Endodermal cell (in vitro differentiated cells): Measurements from ENCODE around the gene SECISBP2L. TPM values are rescaled to one million over a fixed set of nuclear protein-coding genes. Genes with fewer than 3 reads are reported as not detected.
A peak's percentile ranks its signal among the peaks of the same experiment; 100 is the strongest.

Experiments used
- DNase-seq: peaks from one replicate; pipeline ENCODE4 v3.0.0-alpha.2; 2017
- H3K27ac ChIP-seq: 2 replicates; pipeline ENCODE4 v1.5.1; 2013; ENCODE audit warnings: mild to moderate bottlenecking, low read depth, low read length, moderate library complexity
- H3K27me3 ChIP-seq: 2 replicates; pipeline ENCODE4 v1.6.1; 2013; ENCODE audit warnings: mild to moderate bottlenecking, low read length, moderate library complexity; ENCODE audit not compliant: insufficient read depth, control insufficient read depth, poor library complexity, severe bottlenecking
- H3K36me3 ChIP-seq: 2 replicates; pipeline ENCODE4 v1.7.0; 2013; ENCODE audit warnings: mild to moderate bottlenecking, low read length, moderate library complexity; ENCODE audit not compliant: control insufficient read depth, insufficient read depth
- H3K4me1 ChIP-seq: one replicate; pipeline ENCODE4 v1.7.0; 2013; ENCODE audit warnings: low read length; ENCODE audit not compliant: control insufficient read depth, insufficient read depth
- H3K4me3 ChIP-seq: 2 replicates; pipeline ENCODE4 v1.5.1; 2013; ENCODE audit warnings: mild to moderate bottlenecking, low read length, moderate library complexity
- H3K9ac ChIP-seq: 2 replicates; pipeline ENCODE4 v1.6.1; 2013; ENCODE audit warnings: mild to moderate bottlenecking, low read length, moderate library complexity; ENCODE audit not compliant: poor library complexity, severe bottlenecking; ENCODE audit errors: extremely low read depth
- H3K9me3 ChIP-seq: 2 replicates; pipeline ENCODE4 v1.6.1; 2013; ENCODE audit warnings: mild to moderate bottlenecking, low read length, moderate library complexity; ENCODE audit not compliant: control insufficient read depth
- H3K27ac Mint-ChIP-seq: 2 replicates; pipeline ENCODE4 v1.8.0; 2020; ENCODE audit warnings: mixed read lengths
- H3K27me3 Mint-ChIP-seq: 2 replicates; pipeline ENCODE4 v1.8.0; 2021; ENCODE audit warnings: mild to moderate bottlenecking, mixed read lengths; ENCODE audit not compliant: insufficient read depth
- H3K36me3 Mint-ChIP-seq: 2 replicates; pipeline ENCODE4 v1.8.0; 2020; ENCODE audit warnings: low read depth, mixed read lengths
- H3K4me1 Mint-ChIP-seq: 2 replicates; pipeline ENCODE4 v1.8.0; 2020; ENCODE audit warnings: mixed read lengths
- H3K4me3 Mint-ChIP-seq: 2 replicates; pipeline ENCODE4 v1.8.0; 2020; ENCODE audit warnings: mild to moderate bottlenecking, moderate library complexity, mixed read lengths
- H3K9me3 Mint-ChIP-seq: 2 replicates; pipeline ENCODE4 v1.8.0; 2020; ENCODE audit warnings: mild to moderate bottlenecking, mixed read lengths
- CTCF ChIP-seq: fragments of 200-600 bp; sonication (generic); conservative IDR thresholded peaks from 2 replicates; pipeline ENCODE4 v1.5.0; 2021; ENCODE audit warnings: antibody characterized with exemption, mild to moderate bottlenecking
- WGBS, 2 experiments: methylation state at CpG; one replicate each; pipeline versions ENCODE4 v1.1.5 to v1.1.7; 2013; ENCODE audit warnings: missing lambda C conversion rate in 2 of 2, mixed read lengths in 1 of 2; ENCODE audit not compliant: insufficient coverage in 1 of 2, insufficient read length in 1 of 2; 5-methylcytosine and 5-hydroxymethylcytosine counted together
- total RNA-seq, 2 donors: library from RNA; stranded (reverse); fragmentation: NEBNext Ultra II Directional in 1 of 2; extraction: Animal tissue kit (Norgen Biotek cat#: 25700) in 1 of 2; gene quantifications; 2 replicates in 1 of 2; 3 replicates in 1 of 2; pipeline ENCODE4 v1.2.1, GENCODE V29; 2021

The SECISBP2L gene
- total RNA-seq, 2 donors from 2014 or later, result 49.4 to 51.0 TPM

- TF ChIP-seq CTCF, result no peak
- Histone ChIP-seq H3K36me3 (peaks cover 39% of the 10 kb centered on the region), H3K27ac (no peak overlapping the region), H3K27me3 (no peaks in the 10 kb centered on the region), H3K4me3 (no peak overlapping the region), H3K9me3 (peaks cover 4% of the 10 kb centered on the region), H3K9ac (no peak overlapping the region), H3K4me1 (peaks cover 7% of the 10 kb centered on the region)
- H3K27ac Mint-ChIP-seq, result no peak overlapping the region
- peaks cover 29% of the 10 kb centered on the region for H3K36me3 Mint-ChIP-seq
- no peak overlapping the region for H3K4me3 Mint-ChIP-seq
- no peaks in the 10 kb centered on the region for H3K27me3 Mint-ChIP-seq
- H3K9me3 Mint-ChIP-seq, result no peaks in the 10 kb centered on the region
- peaks cover 13% of the 10 kb centered on the region for H3K4me1 Mint-ChIP-seq
- DNase-seq, result no peak
These were observed 8.7 kb downstream of the SECISBP2L start for GRCh38 chr15:49037546-49037940.

DNA sequence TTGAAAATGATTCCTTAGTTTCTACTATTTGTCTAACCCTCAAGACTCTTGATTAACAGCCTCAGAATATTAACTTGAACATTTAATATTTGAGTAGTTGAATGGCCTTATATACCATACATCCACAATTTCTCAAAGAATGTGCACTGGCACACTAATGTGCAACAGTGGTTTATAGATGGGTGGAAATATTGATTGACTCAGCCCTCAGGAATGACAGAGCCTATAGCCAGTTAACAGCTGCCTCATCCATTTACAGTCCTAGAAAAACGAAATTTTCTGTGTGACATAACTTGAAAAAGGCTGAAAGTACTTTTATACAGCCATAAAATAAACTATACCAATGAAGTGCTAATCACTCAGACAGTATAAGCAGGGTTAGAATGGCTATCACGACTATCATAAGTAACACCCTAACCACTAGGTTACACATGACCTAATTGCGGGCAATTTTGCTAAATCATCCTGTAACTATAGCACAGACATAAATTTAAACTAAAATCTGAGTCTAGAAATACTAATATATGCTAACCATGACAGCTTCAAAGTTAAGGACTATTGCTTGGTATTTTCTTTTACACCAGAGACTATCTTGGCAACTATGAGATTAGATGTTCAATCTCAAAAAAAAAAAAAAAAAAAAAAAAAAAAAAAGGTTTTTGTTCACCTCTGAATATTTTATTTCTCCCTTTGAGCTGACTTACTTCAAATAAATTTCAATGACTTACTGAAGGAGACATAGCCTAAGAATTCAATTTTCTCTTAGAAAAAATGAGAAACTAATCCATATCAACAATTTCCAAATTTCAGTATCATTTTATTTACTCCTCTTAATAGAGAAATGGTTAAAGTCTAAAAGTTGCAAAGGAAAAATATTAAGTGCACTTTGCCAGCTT, 9.3 kb downstream of the SECISBP2L start:
- Mint-ChIP-seq H3K36me3 (peaks cover 26% of the 10 kb centered on the region), H3K4me3 (no peak overlapping the region), H3K27me3 (no peaks in the 10 kb centered on the region), H3K27ac (no peak overlapping the region), H3K4me1 (peaks cover 13% of the 10 kb centered on the region), H3K9me3 (no peaks in the 10 kb centered on the region)
- no peak for TF ChIP-seq CTCF
- Histone ChIP-seq H3K4me3 (no peak overlapping the region), H3K9me3 (no peaks in the 10 kb centered on the region), H3K27me3 (no peaks in the 10 kb centered on the region), H3K9ac (no peak overlapping the region), H3K4me1 (peaks cover 7% of the 10 kb centered on the region), H3K27ac (no peak overlapping the region), H3K36me3 (peaks cover 39% of the 10 kb centered on the region)
- 96% methylated on average over 3 of the region's 3 CpGs; no CpG with 5 or more reads in 1 of the 2 experiments for WGBS, 2 experiments
- no peak for DNase-seq

GRCh38 chr15:49035825-49036224, 10.4 kb downstream of the SECISBP2L start:
- no peak for DNase-seq
- H3K4me1 ChIP-seq, result peaks cover 7% of the 10 kb centered on the region
- H3K9me3 ChIP-seq, result no peaks in the 10 kb centered on the region
- no peaks in the 10 kb centered on the region for H3K9me3 Mint-ChIP-seq
- H3K27ac ChIP-seq, result no peak overlapping the region
- no peak overlapping the region for H3K9ac ChIP-seq
- peaks cover 46% of the 10 kb centered on the region for H3K36me3 ChIP-seq
- WGBS, 2 experiments, result 96 to 100% methylated on average over 1 to 2 of the region's 2 CpGs
- H3K4me3 ChIP-seq, result no peak overlapping the region
- peaks cover 18% of the 10 kb centered on the region for H3K36me3 Mint-ChIP-seq
- TF ChIP-seq CTCF, result no peak
- peaks cover 13% of the 10 kb centered on the region for H3K4me1 Mint-ChIP-seq
- H3K27me3 Mint-ChIP-seq, result no peaks in the 10 kb centered on the region
- no peaks in the 10 kb centered on the region for H3K27me3 ChIP-seq
- H3K27ac Mint-ChIP-seq, result peak overlapping the region; percentile 1
- H3K4me3 Mint-ChIP-seq, result no peak overlapping the region
